Stimulated activated CD8-positive, alpha-beta memory T cell treated with anti-CD3 and anti-CD28 coated beads, Interleukin-2, amount 100 ng/mL, for 48 hours (primary cell): ENCODE results near the gene DERA.

Experiments used
- DNase-seq, 2 donors: peaks; one replicate each; pipeline ENCODE4 v3.0.0-alpha.2; 2020; ENCODE audit warnings: low read depth in 2 of 2

DERA gene

GRCh38 chr12:16074894-16075293 lies 163.8 kb downstream of the DERA start:
- DNase-seq = no peak

DNA sequence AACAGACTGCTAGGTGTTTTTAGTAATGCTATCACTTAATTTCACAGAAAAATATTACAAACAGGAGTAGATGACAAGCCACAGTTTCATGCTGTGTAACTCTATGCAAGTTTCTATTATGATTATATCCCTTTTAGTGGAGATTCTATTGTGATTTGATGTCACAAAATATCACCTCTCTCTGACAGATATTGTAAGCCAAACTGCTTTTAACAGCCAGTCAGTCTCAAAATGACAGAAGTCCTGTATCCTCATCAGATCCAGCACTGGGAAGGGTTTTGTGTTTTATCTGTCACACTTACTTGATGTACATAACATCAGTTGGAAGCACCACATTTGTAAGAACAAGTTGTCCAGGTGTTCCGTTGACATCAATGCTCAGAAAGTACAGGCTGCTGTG lies 164.8 kb downstream of the DERA start:
- no peak for DNase-seq

- DNase-seq = no peak
Observed at GRCh38 chr12:16076557-16076956, 165.4 kb downstream of the DERA start.

DNA sequence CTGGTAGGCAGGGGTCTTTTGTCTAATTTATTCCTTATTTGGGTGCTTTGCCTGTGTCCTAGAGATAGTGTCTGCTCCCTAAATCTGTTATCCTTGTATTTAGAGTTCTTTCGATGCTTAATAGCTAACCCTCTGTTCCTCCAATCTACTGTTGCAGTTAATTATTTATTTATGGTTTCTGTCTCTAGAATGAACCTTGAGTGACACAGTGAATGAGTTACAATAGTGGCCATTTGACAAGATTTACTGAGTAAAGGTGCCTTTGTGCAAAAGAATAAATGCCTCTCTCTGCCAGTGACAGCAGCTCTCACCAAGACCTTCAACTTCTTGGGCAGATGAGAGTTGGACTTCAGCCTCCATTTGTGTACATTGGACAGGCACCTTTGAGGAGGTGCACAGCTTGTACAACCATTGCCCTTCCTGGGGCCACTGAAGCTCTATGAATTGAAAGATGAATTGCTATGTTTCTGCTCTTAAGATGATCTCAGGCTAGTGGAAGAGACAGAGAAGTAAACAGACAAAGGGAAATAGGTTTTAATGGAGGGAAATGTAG lies 165.9 kb downstream of the DERA start:
- DNase-seq = no peak

DNA sequence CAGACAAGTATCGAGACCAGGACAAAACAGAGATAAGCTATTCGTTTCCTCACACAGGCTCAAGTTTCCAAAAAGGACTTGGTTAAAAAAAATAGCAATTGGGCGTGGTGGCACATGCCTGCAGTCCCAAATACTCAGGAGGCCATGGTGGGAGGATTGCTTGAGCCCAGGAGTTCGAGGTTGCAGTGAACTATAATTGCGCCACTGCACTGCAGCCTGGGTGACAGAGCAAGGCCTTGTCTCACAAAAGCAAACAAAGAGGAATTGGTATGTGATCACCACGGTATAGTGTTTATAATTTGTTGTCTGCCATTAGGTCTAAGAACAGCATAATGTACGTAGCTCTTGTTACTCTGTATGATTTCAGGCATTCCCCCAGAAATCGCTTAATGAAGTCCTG lies 175.3 kb downstream of the DERA start:
- no peak for DNase-seq

GRCh38 chr12:16086942-16087341 lies 175.8 kb downstream of the DERA start:
- no peak for DNase-seq
